ENCODE results near the gene ACSF2. TPM values are rescaled to one million over a fixed set of nuclear protein-coding genes. Genes with fewer than 3 reads are reported as not detected.

The ACSF2 gene, protein sequence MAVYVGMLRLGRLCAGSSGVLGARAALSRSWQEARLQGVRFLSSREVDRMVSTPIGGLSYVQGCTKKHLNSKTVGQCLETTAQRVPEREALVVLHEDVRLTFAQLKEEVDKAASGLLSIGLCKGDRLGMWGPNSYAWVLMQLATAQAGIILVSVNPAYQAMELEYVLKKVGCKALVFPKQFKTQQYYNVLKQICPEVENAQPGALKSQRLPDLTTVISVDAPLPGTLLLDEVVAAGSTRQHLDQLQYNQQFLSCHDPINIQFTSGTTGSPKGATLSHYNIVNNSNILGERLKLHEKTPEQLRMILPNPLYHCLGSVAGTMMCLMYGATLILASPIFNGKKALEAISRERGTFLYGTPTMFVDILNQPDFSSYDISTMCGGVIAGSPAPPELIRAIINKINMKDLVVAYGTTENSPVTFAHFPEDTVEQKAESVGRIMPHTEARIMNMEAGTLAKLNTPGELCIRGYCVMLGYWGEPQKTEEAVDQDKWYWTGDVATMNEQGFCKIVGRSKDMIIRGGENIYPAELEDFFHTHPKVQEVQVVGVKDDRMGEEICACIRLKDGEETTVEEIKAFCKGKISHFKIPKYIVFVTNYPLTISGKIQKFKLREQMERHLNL
- 11.7 and 15.7 TPM in 2 replicates for total RNA-seq

DNA sequence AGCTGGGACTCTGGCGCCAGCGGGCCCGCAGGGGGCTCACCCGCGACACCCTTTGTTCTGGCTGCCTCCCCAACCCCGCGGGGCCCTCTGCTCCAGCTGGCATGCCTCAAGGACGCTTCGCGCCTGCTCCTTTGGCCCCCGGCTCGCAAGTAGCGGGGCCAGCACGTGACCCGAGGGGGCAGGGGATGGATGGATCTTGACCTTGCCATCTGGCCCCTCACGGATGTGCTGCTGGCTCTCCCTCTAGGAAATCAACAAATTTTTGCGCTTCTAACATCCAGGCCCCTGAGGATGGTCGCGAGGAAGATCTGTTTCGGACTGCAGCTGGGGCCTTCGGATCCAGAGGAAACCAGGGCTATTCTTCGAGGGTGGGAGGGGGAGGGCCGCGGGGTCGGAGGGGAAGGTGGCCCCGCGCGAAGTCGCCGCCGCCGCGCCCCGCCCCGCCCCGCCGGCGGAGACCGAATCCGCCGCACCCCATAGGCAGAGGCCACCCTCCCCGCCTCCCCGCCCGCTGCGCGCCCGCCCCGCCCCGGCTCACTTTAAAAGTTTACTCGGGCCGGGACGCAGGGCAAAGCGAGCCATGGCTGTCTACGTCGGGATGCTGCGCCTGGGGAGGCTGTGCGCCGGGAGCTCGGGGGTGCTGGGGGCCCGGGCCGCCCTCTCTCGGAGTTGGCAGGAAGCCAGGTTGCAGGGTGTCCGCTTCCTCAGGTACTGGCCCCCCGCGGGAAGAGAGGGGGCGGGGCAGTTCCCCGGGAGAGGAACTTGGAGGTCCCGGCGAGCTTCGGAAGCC lies at the start of gene ACSF2:
Gene ACSF2 (plus strand): TSS at position 537 of the 790 bp plus-strand sequence. CDS start 44 bp downstream, at position 581.

DNA sequence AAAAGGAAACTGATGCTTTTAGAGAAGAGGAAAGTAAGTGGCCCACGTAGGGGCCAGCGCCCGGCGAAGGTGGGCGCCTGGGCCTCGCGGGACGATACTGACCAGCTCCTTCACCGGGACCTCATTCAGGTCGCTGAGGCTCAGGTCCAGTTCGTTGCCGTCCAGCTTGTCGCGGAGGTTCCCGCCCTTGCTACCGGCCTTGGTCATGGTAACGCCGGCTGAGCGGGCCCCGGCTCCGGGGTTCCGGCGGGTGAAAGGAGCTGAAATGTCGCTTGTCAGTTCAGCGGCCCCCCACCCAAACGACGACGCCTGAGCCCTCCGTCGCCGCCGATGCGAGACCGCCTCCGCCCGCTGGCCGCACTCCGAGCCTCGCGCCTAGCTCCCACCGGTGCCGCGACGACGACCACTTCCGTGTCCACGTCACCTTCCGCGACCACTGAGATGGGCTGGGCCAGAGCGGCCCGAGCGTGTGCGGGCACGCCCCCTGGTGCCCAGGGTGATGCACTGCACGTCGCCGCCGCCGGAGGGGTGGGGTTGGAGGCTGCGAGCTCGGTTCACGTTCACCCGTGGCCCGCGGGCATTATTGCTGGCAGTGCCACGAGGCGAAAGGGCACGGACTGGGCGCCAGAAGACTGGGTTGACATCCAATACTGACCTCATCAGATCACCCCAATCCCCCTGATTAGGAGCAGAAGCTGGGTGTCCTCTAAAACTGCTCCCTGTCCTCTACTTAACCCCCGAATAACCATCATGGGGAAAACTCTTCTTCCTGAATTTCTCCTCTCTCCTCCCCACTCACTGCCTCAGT lies 28.7 kb upstream of the ACSF2 start, which contains the start of gene LRRC59:
Gene LRRC59 (minus strand): TSS at position 413 of the 808 bp plus-strand sequence. CDS start 206 bp downstream, at position 207.

DNA sequence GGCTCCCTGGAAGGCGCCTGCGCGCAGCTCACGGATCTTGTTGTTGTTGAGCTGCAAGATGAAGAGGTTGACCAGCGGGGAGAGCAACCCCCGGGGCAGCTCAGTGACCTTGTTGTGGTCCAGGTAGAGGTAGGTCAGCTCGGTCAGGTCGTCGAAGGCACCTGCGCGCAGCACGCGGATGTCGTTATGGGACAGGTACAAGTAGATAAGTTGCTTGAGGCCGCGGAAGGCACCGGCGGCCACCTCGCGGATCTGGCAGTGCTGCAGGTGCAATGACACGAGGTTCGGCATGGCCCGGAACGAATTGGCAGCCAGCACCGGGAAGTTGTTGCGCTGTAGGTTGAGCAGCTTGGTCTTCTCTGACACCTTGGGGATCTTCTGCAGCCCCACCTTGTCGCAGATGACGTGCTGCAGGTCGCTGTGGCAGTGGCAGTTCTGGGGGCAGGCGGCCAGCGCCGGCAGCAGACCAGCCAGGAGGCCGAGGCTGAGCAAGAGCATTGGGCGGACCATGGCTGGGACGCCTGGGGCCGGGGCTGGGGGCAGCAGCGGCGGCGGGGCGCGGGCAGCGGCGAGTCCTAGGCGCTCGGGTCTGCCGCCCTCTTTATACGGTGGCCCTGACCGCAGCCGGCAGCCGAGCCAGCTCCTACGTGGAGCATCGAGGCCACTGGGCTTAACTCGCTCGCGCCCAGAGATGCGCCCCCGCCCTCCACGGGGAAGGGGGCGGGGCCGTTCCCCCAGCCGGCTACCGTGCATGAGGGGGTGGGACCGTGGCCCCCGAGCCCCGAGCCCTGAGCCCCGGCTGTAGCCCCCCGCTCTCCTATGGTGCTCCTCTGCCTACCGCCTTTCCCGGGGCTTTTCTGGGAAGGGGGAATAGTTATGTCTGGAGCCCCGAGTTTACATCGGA lies 42.5 kb downstream of the ACSF2 start, which contains the start of gene CHAD:
Gene CHAD (minus strand): TSS at position 577 of the 904 bp plus-strand sequence. CDS start 67 bp downstream, at position 510.

DNA sequence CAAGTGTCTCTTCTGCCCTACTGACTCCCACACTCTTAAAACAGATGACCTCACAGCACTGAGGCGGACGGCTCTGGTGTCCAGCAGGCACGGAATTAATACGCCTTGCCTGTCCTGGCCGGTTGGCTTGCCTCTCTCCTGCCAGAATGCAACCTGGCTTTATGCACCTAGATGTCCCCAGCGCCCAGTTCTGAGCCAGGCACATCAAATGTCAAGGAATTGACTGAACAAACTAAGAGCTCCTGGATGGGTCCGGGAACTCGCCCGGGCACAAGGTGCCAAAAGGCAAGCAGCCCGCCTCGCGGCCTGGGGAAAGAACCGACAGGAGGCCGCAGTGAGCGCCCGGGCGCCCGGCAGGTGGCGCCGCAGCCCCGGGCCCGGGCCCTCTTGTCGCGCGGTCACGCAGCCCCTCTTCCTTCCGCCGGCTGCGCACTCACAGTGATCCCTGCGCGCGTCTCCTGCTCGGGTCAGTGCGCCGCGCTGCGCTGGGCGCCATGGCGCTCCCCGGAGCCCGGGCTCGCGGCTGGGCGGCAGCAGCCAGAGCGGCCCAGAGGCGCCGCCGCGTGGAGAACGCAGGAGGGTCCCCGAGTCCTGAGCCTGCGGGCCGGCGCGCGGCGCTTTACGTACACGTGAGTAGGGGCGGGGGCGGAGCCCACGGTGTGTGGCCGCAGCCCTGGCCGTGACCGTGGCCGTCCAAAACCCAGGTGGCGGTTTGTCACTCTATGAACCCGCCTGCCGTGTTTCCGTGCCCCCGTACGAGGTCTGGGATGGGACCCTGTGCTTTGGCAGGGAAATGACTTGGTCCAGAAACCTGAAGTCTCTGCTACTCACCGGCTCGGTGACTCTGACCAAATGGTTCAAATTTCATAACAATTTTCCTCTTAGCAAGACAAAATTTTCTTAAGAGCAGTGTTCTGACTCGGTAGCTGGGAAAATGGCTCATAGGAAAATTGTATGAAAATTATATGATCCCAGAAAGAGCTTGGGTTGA lies 52.7 kb downstream of the ACSF2 start, which contains the start of gene RSAD1:
Gene RSAD1 (plus strand): TSS at position 470 of the 991 bp plus-strand sequence. CDS start 25 bp downstream, at position 495.

DNA sequence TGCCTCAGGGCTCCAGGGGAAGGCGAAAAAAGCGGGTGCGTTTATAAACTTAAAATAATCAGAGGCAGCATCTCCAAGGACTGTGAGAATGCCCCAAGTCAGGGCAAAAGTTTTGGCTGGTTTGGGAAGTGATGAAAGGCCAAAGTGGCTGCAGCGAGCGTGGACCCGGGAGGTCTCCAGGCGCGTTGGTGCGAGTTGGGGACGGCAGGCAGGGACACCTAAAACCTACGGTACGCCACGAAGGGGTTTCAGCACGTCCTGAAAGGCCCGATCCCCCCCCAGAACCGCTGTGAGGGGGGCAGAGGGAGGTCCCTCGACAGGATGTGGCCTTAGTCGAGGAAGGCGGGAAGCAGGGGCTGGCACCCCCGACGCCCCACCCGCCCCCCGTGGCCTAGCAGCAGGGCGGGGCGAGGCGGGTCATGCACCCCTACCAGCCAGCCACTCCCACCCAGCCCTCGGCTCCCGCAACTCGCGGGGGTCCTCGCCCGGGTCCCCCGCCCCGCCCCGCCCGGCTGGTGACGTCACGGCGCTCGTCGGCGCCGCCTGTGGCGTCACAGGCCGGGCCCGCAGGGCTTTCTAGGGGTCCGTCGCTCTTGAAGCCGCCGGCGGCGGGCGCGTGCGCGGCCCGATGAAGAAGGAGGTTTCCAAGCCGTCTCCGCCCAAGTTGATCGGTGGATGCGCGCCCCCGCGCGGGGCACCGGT lies 82.0 kb downstream of the ACSF2 start, which contains the start of gene MYCBPAP:
Gene MYCBPAP (plus strand): TSS at position 569 of the 702 bp plus-strand sequence. CDS start 236 bp downstream, outside the sequence.

Other genes with a start within 250 kb of the ACSF2 start
- gene COL1A1, start 224.6 kb upstream of the ACSF2 start, total RNA-seq: 7.6 and 45.2 TPM in 2 replicates
- under 0.01 TPM in 1 of 2 replicates, not detected in the other for gene TMEM92, start 151.8 kb upstream of the ACSF2 start, total RNA-seq
- 18.5 and 26.9 TPM in 2 replicates for gene XYLT2, start 80.1 kb upstream of the ACSF2 start, total RNA-seq
- gene MRPL27, start 53.0 kb upstream of the ACSF2 start, total RNA-seq: 46.3 and 48.2 TPM in 2 replicates
- gene EME1, start 53.0 kb upstream of the ACSF2 start, total RNA-seq: 2.9 and 3.9 TPM in 2 replicates
- gene LRRC59, start 28.7 kb upstream of the ACSF2 start, total RNA-seq: 107 and 162 TPM in 2 replicates
- not detected in 2 replicates for gene CHAD, start 42.7 kb downstream of the ACSF2 start, total RNA-seq
- 8.9 and 24.0 TPM in 2 replicates for gene RSAD1, start 52.6 kb downstream of the ACSF2 start, total RNA-seq
- 0.16 and 0.69 TPM in 2 replicates for gene MYCBPAP, start 82.2 kb downstream of the ACSF2 start, total RNA-seq
- under 0.01 and 0.06 TPM in 2 replicates for gene EPN3, start 106.5 kb downstream of the ACSF2 start, total RNA-seq
- gene SPATA20, start 121.0 kb downstream of the ACSF2 start, total RNA-seq: 36.3 and 40.3 TPM in 2 replicates
- not detected in 2 replicates for gene CACNA1G, start 134.5 kb downstream of the ACSF2 start, total RNA-seq
- gene ABCC3, start 208.7 kb downstream of the ACSF2 start, total RNA-seq: 0.65 and 2.2 TPM in 2 replicates

Data from bladder microvascular endothelial cell (primary cell).